IMR-90 (cell line): ENCODE results near the gene CEP70. TPM values are rescaled to one million over a fixed set of nuclear protein-coding genes. Genes with fewer than 3 reads are reported as not detected.

Experiments used
- ATAC-seq: fragments of 200-7000 bp; cut with Tn5 transposase; 2 replicates; pipeline ENCODE4 v1.9.1; 2020; ENCODE audit warnings: low read depth, mild to moderate bottlenecking, moderate library complexity
- BruUV-seq: library from RNA; stranded (reverse); fragments of 400-500 nt; replicated peaks from 2 replicates; lab custom pipeline; 2021; lab: Mats Ljungman, UMichigan
- CTCF ChIA-PET: fragments of 300-600 bp; formaldehyde crosslinking; extraction: SDS; loops from one replicate; lab custom pipeline; 2021; ENCODE audit warnings: antibody characterized with exemption; lab: Yijun Ruan, JAX
- POLR2A ChIA-PET: fragments of 300-600 bp; sonication (Branson Sonifier 250); formaldehyde crosslinking; loops from one replicate; lab custom pipeline; 2022; ENCODE audit warnings: antibody characterized with exemption; ENCODE audit not compliant: unreplicated experiment; lab: Charles Lee
- DNase-seq: peaks from one replicate; pipeline ENCODE4 v3.0.0; 2013
- H2AFZ ChIP-seq: replicated peaks from 2 replicates; pipeline ENCODE3; 2013; ENCODE audit warnings: low read length, mild to moderate bottlenecking; ENCODE audit not compliant: poor library complexity
- H2AK5ac ChIP-seq: 2 replicates; pipeline ENCODE4 v1.6.1; 2013; ENCODE audit warnings: low read depth, low read length, inconsistent platforms
- H2AK9ac ChIP-seq: replicated peaks from 2 replicates; pipeline ENCODE3; 2013; ENCODE audit warnings: mild to moderate bottlenecking, low read depth, low read length, moderate library complexity; ENCODE audit not compliant: poor library complexity
- H2BK120ac ChIP-seq: 2 replicates; pipeline ENCODE4 v1.6.1; 2013; ENCODE audit warnings: low read depth, low read length, inconsistent platforms
- H2BK15ac ChIP-seq: 3 replicates; pipeline ENCODE4 v1.6.1; 2013; ENCODE audit warnings: low read depth, low read length, inconsistent platforms
- H2BK20ac ChIP-seq: 2 replicates; pipeline ENCODE4 v1.6.1; 2013; ENCODE audit warnings: low read depth, mild to moderate bottlenecking, inconsistent platforms, low read length, moderate library complexity
- H2BK5ac ChIP-seq: 2 replicates; pipeline ENCODE4 v1.6.1; 2013; ENCODE audit warnings: mild to moderate bottlenecking, low read depth, low read length, inconsistent platforms; ENCODE audit not compliant: poor library complexity, severe bottlenecking
- H3K14ac ChIP-seq: replicated peaks from 2 replicates; pipeline ENCODE4 v1.6.1; 2013; ENCODE audit warnings: low read depth, low read length, inconsistent platforms
- H3K18ac ChIP-seq: 2 replicates; pipeline ENCODE4 v1.6.1; 2013; ENCODE audit warnings: low read depth, low read length, control low read depth
- H3K23ac ChIP-seq: 2 replicates; pipeline ENCODE4 v1.6.1; 2013; ENCODE audit warnings: low read depth, low read length, inconsistent platforms
- H3K27ac ChIP-seq: 2 replicates; pipeline ENCODE4 v1.5.1; 2013; ENCODE audit warnings: mild to moderate bottlenecking, control low read depth, low read length; ENCODE audit not compliant: insufficient read depth
- H3K27me3 ChIP-seq: 2 replicates; pipeline ENCODE4 v1.6.1; 2013; ENCODE audit warnings: low read length; ENCODE audit not compliant: control insufficient read depth, insufficient read depth
- H3K36me3 ChIP-seq: 2 replicates; pipeline ENCODE4 v1.6.1; 2013; ENCODE audit warnings: low read length, mixed read lengths; ENCODE audit not compliant: control insufficient read depth, insufficient read depth
- H3K4ac ChIP-seq: 2 replicates; pipeline ENCODE4 v1.6.1; 2013; ENCODE audit warnings: low read depth, low read length, inconsistent platforms
- H3K4me1 ChIP-seq: 2 replicates; pipeline ENCODE4 v1.6.1; 2013; ENCODE audit warnings: low read length, mixed read lengths; ENCODE audit not compliant: control insufficient read depth, insufficient read depth
- H3K4me2 ChIP-seq: 2 replicates; pipeline ENCODE4 v1.6.1; 2013; ENCODE audit warnings: low read depth, mild to moderate bottlenecking, control low read depth, low read length, moderate library complexity
- H3K4me3 ChIP-seq: 2 replicates; pipeline ENCODE4 v1.5.1; 2013; ENCODE audit warnings: low read depth, mild to moderate bottlenecking, control low read depth, low read length, moderate library complexity; ENCODE audit not compliant: insufficient read depth
- H3K56ac ChIP-seq: 2 replicates; pipeline ENCODE4 v1.6.1; 2013; ENCODE audit warnings: low read length, inconsistent platforms; ENCODE audit not compliant: insufficient read depth; ENCODE audit errors: extremely low read depth
- H3K79me1 ChIP-seq, 2 experiments: 2 replicates each; pipeline ENCODE4 v1.6.1; 2013; ENCODE audit warnings: low read length in 2 of 2, inconsistent platforms in 1 of 2, low read depth in 1 of 2
- H3K9ac ChIP-seq: 2 replicates; pipeline ENCODE4 v1.6.1; 2013; ENCODE audit warnings: low read depth, low read length, control low read depth
- H3K9me1 ChIP-seq: 2 replicates; pipeline ENCODE4 v1.6.1; 2013; ENCODE audit warnings: low read length, inconsistent platforms; ENCODE audit not compliant: insufficient read depth
- H3K9me3 ChIP-seq: 2 replicates; pipeline ENCODE4 v1.6.1; 2013; ENCODE audit warnings: low read length; ENCODE audit not compliant: control insufficient read depth, insufficient read depth
- H4K20me1 ChIP-seq: 2 replicates; pipeline ENCODE4 v1.6.1; 2013; ENCODE audit warnings: low read length, inconsistent platforms; ENCODE audit not compliant: insufficient read depth
- H4K5ac ChIP-seq: 2 replicates; pipeline ENCODE4 v1.6.1; 2013; ENCODE audit warnings: mild to moderate bottlenecking, low read depth, low read length, control low read depth
- H4K8ac ChIP-seq, 2 experiments: 2 replicates each; pipeline ENCODE4 v1.6.1; 2013; ENCODE audit warnings: low read depth in 2 of 2, low read length in 2 of 2, control low read depth in 1 of 2, inconsistent platforms in 1 of 2
- H4K91ac ChIP-seq: 2 replicates; pipeline ENCODE4 v1.6.1; 2013; ENCODE audit warnings: low read depth, low read length, inconsistent platforms; ENCODE audit not compliant: insufficient read depth
- BHLHE40 ChIP-seq: fragments of 150-350 bp; IDR thresholded peaks from 2 replicates; pipeline ENCODE4 v1.6.1; 2016; ENCODE audit warnings: mild to moderate bottlenecking, low read depth, low read length
- CEBPB ChIP-seq: IDR thresholded peaks from 2 replicates; pipeline ENCODE4 v1.6.1; 2012; ENCODE audit warnings: low read depth, low read length, improper control_type of control experiment
- CHD1 ChIP-seq: IDR thresholded peaks from 2 replicates; pipeline ENCODE4 v1.6.1; 2012; ENCODE audit warnings: low read depth, low read length, improper control_type of control experiment
- FOS ChIP-seq: fragments of 150-350 bp; IDR thresholded peaks from 2 replicates; pipeline ENCODE4 v1.6.1; 2016; ENCODE audit warnings: low read depth, low read length
- MAFK ChIP-seq: IDR thresholded peaks from 2 replicates; pipeline ENCODE4 v1.6.1; 2012; ENCODE audit warnings: low read depth, low read length, improper control_type of control experiment
- MAZ ChIP-seq: IDR thresholded peaks from 2 replicates; pipeline ENCODE4 v1.6.1; 2012; ENCODE audit warnings: low read depth, mild to moderate bottlenecking, low read length, improper control_type of control experiment, moderate library complexity, borderline replicate concordance
- MXI1 ChIP-seq: IDR thresholded peaks from 2 replicates; pipeline ENCODE4 v1.6.1; 2012; ENCODE audit warnings: low read depth, mild to moderate bottlenecking, low read length, moderate library complexity, borderline replicate concordance
- NFE2L2 ChIP-seq: fragments of 150-350 bp; IDR thresholded peaks from 2 replicates; pipeline ENCODE4 v1.6.1; 2016; ENCODE audit warnings: low read depth, mild to moderate bottlenecking, low read length
- RAD21 ChIP-seq: IDR thresholded peaks from 2 replicates; pipeline ENCODE4 v1.6.1; 2012; ENCODE audit warnings: low read length, improper control_type of control experiment
- RCOR1 ChIP-seq: IDR thresholded peaks from 2 replicates; pipeline ENCODE4 v1.6.1; 2012; ENCODE audit warnings: mild to moderate bottlenecking, low read length, improper control_type of control experiment; ENCODE audit not compliant: insufficient replicate concordance
- RFX5 ChIP-seq: IDR thresholded peaks from 2 replicates; pipeline ENCODE4 v1.8.0; 2012; ENCODE audit warnings: low read depth, mild to moderate bottlenecking, low read length, moderate library complexity
- SMC3 ChIP-seq: fragments of 150-350 bp; IDR thresholded peaks from 2 replicates; pipeline ENCODE4 v1.6.1; 2016; ENCODE audit warnings: low read depth, mild to moderate bottlenecking, antibody characterized with exemption, low read length, moderate library complexity
- WGBS, 2 experiments: methylation state at CpG; one replicate each; pipeline versions ENCODE4 v1.1.5 to v1.1.7; 2013; ENCODE audit warnings: missing lambda C conversion rate in 2 of 2; ENCODE audit not compliant: insufficient read length in 1 of 2; ENCODE audit errors: extremely low coverage in 2 of 2; 5-methylcytosine and 5-hydroxymethylcytosine counted together
- dilution Hi-C: fragments of 300-500 bp; cut with HindIII; formaldehyde crosslinking; loops from one replicate; pipeline ENCODE4 v1.14.3; 2018; ENCODE audit warnings: low sequenced_read_pairs; ENCODE audit not compliant: unreplicated experiment
- in situ Hi-C: fragments of 300-500 bp; cut with MboI; formaldehyde crosslinking; loops from 3 replicates; pipeline ENCODE4 v1.14.3; 2019; ENCODE audit warnings: low sequenced_read_pairs, inconsistent platforms, mixed read lengths
- intact Hi-C: fragments of 100-400 bp; cut with micrococcal nuclease; formaldehyde crosslinking; loops from 2 replicates; pipeline ENCODE4 v1.10.0; 2022
- polyA plus RNA-seq, 3 experiments: library from polyadenylated mRNA; depleted of rRNA; stranded (reverse); fragments of >200 nt; gene quantifications; 2 replicates each; pipeline ENCODE4 v1.2.3, GENCODE V29; 2012; ENCODE audit warnings: low replicate concordance in 1 of 3
- total RNA-seq: library from RNA; depleted of rRNA; stranded (reverse); fragments of >200 nt; gene quantifications from 2 replicates; pipeline ENCODE4 v1.2.3, GENCODE V29; 2012
- TF ChIP-seq, protein P1 (sequence below): fragments of 150-350 bp; IDR thresholded peaks from 2 replicates; pipeline ENCODE4 v1.6.1; 2016; ENCODE audit warnings: low read depth, mild to moderate bottlenecking, low read length, moderate library complexity, borderline replicate concordance
- TF ChIP-seq, protein P2 (sequence below): fragments of 150-350 bp; IDR thresholded peaks from 2 replicates; pipeline ENCODE4 v1.6.1; 2017; ENCODE audit warnings: mild to moderate bottlenecking, antibody characterized with exemption, low read length, low read depth
- TF ChIP-seq, protein P3 (sequence below): conservative IDR thresholded peaks from 2 replicates; pipeline ENCODE4 v1.5.1; 2012; ENCODE audit warnings: mild to moderate bottlenecking, low read depth, low read length, improper control_type of control experiment

CEP70 gene
- total and polyA plus RNA-seq, 2 of the 4 experiments (the other 2 are of a cell fraction): 4.6 to 11.1 TPM

DNA sequence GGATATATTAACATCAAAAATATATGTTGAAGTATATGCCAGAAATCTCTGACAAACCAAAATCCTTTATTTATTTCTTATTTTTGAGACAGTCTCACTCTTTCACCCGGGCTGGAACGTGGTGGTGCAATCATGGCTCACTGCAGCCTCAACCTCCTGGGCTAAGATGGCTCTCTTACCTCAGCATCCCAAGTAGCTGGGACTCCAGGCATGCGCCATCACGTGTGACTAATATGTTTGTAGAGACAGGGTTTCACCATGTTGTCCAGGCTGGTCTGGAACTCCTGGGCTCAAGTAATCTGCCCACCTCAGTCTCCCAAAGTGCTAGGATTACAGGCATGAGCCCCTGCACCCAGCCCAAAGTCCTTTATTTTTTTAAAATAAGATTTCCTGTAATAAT lies 26.4 kb upstream of the CEP70 start:
- H2AK5ac ChIP-seq: no peak overlapping the region
- ChIA-PET CTCF (interaction anchor here (0.6 kb wide), 1 partner anchor 328 kb away, joined by 3 read pairs; no protein-coding TSS in a partner anchor), POLR2A (no interaction called here)
- H3K4me2 ChIP-seq: no peak overlapping the region
- no peak overlapping the region for H3K18ac ChIP-seq
- no peaks in the 10 kb centered on the region; the same call in 1 of the 2 replicates for H3K9me1 ChIP-seq
- no peak overlapping the region for H3K27ac ChIP-seq
- no peak overlapping the region for H2AFZ ChIP-seq
- 100% methylated on average over 1 of the region's 4 CpGs; no CpG with 5 or more reads in 1 of the 2 experiments for WGBS, 2 experiments
- H4K91ac ChIP-seq: no peak overlapping the region
- no peak overlapping the region for H3K4ac ChIP-seq
- H3K23ac ChIP-seq: no peak overlapping the region
- H2BK20ac ChIP-seq: no peak overlapping the region
- TF ChIP-seq MXI1: no peak
- no peak for TF ChIP-seq BHLHE40
- no peak for TF ChIP-seq CHD1
- TF ChIP-seq RCOR1: no peak
- TF ChIP-seq, protein P1, sequence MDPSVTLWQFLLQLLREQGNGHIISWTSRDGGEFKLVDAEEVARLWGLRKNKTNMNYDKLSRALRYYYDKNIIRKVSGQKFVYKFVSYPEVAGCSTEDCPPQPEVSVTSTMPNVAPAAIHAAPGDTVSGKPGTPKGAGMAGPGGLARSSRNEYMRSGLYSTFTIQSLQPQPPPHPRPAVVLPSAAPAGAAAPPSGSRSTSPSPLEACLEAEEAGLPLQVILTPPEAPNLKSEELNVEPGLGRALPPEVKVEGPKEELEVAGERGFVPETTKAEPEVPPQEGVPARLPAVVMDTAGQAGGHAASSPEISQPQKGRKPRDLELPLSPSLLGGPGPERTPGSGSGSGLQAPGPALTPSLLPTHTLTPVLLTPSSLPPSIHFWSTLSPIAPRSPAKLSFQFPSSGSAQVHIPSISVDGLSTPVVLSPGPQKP: no peak
- no peak for TF ChIP-seq RFX5
- no peak for TF ChIP-seq CEBPB
- no peak for TF ChIP-seq NFE2L2
- TF ChIP-seq, protein P2, sequence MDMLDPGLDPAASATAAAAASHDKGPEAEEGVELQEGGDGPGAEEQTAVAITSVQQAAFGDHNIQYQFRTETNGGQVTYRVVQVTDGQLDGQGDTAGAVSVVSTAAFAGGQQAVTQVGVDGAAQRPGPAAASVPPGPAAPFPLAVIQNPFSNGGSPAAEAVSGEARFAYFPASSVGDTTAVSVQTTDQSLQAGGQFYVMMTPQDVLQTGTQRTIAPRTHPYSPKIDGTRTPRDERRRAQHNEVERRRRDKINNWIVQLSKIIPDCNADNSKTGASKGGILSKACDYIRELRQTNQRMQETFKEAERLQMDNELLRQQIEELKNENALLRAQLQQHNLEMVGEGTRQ: no peak
- TF ChIP-seq SMC3: no peak
- no peak for TF ChIP-seq MAFK
- TF ChIP-seq, protein P3, sequence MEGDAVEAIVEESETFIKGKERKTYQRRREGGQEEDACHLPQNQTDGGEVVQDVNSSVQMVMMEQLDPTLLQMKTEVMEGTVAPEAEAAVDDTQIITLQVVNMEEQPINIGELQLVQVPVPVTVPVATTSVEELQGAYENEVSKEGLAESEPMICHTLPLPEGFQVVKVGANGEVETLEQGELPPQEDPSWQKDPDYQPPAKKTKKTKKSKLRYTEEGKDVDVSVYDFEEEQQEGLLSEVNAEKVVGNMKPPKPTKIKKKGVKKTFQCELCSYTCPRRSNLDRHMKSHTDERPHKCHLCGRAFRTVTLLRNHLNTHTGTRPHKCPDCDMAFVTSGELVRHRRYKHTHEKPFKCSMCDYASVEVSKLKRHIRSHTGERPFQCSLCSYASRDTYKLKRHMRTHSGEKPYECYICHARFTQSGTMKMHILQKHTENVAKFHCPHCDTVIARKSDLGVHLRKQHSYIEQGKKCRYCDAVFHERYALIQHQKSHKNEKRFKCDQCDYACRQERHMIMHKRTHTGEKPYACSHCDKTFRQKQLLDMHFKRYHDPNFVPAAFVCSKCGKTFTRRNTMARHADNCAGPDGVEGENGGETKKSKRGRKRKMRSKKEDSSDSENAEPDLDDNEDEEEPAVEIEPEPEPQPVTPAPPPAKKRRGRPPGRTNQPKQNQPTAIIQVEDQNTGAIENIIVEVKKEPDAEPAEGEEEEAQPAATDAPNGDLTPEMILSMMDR: no peak
- TF ChIP-seq RAD21: no peak
- no peak for TF ChIP-seq FOS
- no peak for TF ChIP-seq MAZ
- no peak overlapping the region for H4K8ac ChIP-seq
- H3K4me3 ChIP-seq: no peak overlapping the region
- intact Hi-C loops: no loop called here
- no peaks in the 10 kb centered on the region for H4K20me1 ChIP-seq
- H3K9ac ChIP-seq: no peak overlapping the region
- no peak overlapping the region for H2AK9ac ChIP-seq
- no peak overlapping the region for H4K5ac ChIP-seq
- no peaks in the 10 kb centered on the region for H3K4me1 ChIP-seq
- in situ Hi-C loops: no loop called here
- no peak overlapping the region for H3K56ac ChIP-seq
- BruUV-seq: no TSS peak
- no peak overlapping the region for H2BK5ac ChIP-seq
- no peaks in the 10 kb centered on the region for H3K27me3 ChIP-seq
- no peak overlapping the region for H2BK120ac ChIP-seq
- H2BK15ac ChIP-seq: no peak overlapping the region
- H3K9me3 ChIP-seq: no peaks in the 10 kb centered on the region
- H3K36me3 ChIP-seq: no peaks in the 10 kb centered on the region
- no peak for ATAC-seq
- H3K14ac ChIP-seq: no peak overlapping the region
- DNase-seq: no peak
- H3K79me1 ChIP-seq: peaks cover 0 to 2% of the 10 kb centered on the region in 2 experiments; a peak in 2 of 4 replicates
- dilution Hi-C loops: no loop called here
